ENCODE results near the gene LMO4.

- TF ChIP-seq CEBPB (IDR thresholded peaks at IDR 0.05) (no peak), MYC (IDR thresholded peaks at IDR 0.05; ENCODE audit: borderline replicate concordance, low read length) (no peak), CTCF (IDR thresholded peaks at IDR 0.05) (no peak), POLR2A (IDR thresholded peaks at IDR 0.05; ENCODE audit: low read length) (no peak), SREBF2 (IDR thresholded peaks at IDR 0.05) (no peak), MAZ (IDR thresholded peaks at IDR 0.05; ENCODE audit: borderline replicate concordance, low read depth, low read length) (no peak), KDM1A (IDR thresholded peaks at IDR 0.05; ENCODE audit: low read depth) (no peak), BHLHE40 (IDR thresholded peaks at IDR 0.05; ENCODE audit: low read depth, low read length) (no peak), RCOR1 (IDR thresholded peaks at IDR 0.05; ENCODE audit: low read depth, low read length) (no peak), MAFK (IDR thresholded peaks at IDR 0.05; ENCODE audit: partially characterized antibody) (no peak), CHD4 (IDR thresholded peaks at IDR 0.05; ENCODE audit: borderline replicate concordance) (no peak)
- TF ChIP-seq, protein P1, sequence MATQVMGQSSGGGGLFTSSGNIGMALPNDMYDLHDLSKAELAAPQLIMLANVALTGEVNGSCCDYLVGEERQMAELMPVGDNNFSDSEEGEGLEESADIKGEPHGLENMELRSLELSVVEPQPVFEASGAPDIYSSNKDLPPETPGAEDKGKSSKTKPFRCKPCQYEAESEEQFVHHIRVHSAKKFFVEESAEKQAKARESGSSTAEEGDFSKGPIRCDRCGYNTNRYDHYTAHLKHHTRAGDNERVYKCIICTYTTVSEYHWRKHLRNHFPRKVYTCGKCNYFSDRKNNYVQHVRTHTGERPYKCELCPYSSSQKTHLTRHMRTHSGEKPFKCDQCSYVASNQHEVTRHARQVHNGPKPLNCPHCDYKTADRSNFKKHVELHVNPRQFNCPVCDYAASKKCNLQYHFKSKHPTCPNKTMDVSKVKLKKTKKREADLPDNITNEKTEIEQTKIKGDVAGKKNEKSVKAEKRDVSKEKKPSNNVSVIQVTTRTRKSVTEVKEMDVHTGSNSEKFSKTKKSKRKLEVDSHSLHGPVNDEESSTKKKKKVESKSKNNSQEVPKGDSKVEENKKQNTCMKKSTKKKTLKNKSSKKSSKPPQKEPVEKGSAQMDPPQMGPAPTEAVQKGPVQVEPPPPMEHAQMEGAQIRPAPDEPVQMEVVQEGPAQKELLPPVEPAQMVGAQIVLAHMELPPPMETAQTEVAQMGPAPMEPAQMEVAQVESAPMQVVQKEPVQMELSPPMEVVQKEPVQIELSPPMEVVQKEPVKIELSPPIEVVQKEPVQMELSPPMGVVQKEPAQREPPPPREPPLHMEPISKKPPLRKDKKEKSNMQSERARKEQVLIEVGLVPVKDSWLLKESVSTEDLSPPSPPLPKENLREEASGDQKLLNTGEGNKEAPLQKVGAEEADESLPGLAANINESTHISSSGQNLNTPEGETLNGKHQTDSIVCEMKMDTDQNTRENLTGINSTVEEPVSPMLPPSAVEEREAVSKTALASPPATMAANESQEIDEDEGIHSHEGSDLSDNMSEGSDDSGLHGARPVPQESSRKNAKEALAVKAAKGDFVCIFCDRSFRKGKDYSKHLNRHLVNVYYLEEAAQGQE (IDR thresholded peaks at IDR 0.05) = no peak
Observed at GRCh38 chr1:87334351-87335174, 5.9 kb downstream of the LMO4 start.

Data from A549 (cell line).